ENCODE measurements around the gene IGF1R. TPM values are rescaled to one million over a fixed set of nuclear protein-coding genes. Genes with fewer than 3 reads are reported as not detected.
A peak's percentile ranks its signal among the peaks of the same experiment; 100 is the strongest.

The IGF1R gene
- total and polyA plus RNA-seq, 3 experiments from 2014 or later, result 2.1 to 11.3 (median 10.9) TPM

- Histone ChIP-seq H3K9me3 (ENCODE audit: low read length) (no peaks in the 10 kb centered on the region), H3K27ac (ENCODE audit: low read depth, low read length) (no peak overlapping the region), H3K4me3 (ENCODE audit: low read length) (no peak overlapping the region), H3K4me1 (ENCODE audit: insufficient read depth, low read length) (peaks cover 15% of the 10 kb centered on the region), H3K36me3 (ENCODE audit: insufficient read depth, low read length) (no peaks in the 10 kb centered on the region), H3K27me3 (ENCODE audit: insufficient read depth, low read length, poor library complexity, severe bottlenecking) (no peaks in the 10 kb centered on the region)
- no peak overlapping the region for H3K4me3 Mint-ChIP-seq
- H3K36me3 Mint-ChIP-seq, result no peaks in the 10 kb centered on the region
- ChIA-PET POLR2A (interaction anchor here (0.5 kb wide), 1 partner anchor 12 kb away, joined by 5 read pairs; no protein-coding TSS in a partner anchor), CTCF (no interaction called here)
- H3K9me3 Mint-ChIP-seq, result peaks cover 0 to 2% (median 0%) of the 10 kb centered on the region in 5 donors
- H3K27me3 Mint-ChIP-seq, result peaks cover 5 to 9% of the 10 kb centered on the region in 2 donors
- no peak for DNase-seq
- H3K27ac Mint-ChIP-seq, result peak overlapping the region in 1 of 8 donors; percentile 74
- H3K4me1 Mint-ChIP-seq, result peaks cover 3 to 6% (median 4%) of the 10 kb centered on the region in 3 donors
Observed at GRCh38 chr15:98690272-98690950, 42.1 kb downstream of the IGF1R start.

- Histone ChIP-seq H3K4me3 (ENCODE audit: low read length) (no peak overlapping the region), H3K4me1 (ENCODE audit: insufficient read depth, low read length) (peaks cover 16% of the 10 kb centered on the region), H3K9me3 (ENCODE audit: low read length) (no peaks in the 10 kb centered on the region), H3K27ac (ENCODE audit: low read depth, low read length) (no peak overlapping the region), H3K36me3 (ENCODE audit: insufficient read depth, low read length) (no peaks in the 10 kb centered on the region), H3K27me3 (ENCODE audit: insufficient read depth, low read length, poor library complexity, severe bottlenecking) (no peaks in the 10 kb centered on the region)
- Mint-ChIP-seq H3K27me3 (peaks cover 6 to 8% of the 10 kb centered on the region in 2 donors), H3K27ac (no peak overlapping the region), H3K4me1 (peaks cover under 1 to 5% (median 3%) of the 10 kb centered on the region in 3 donors), H3K9me3 (peaks cover 0 to 2% (median 0%) of the 10 kb centered on the region in 5 donors), H3K36me3 (no peaks in the 10 kb centered on the region), H3K4me3 (no peak overlapping the region)
- CTCF ChIA-PET, result no interaction called here
- no peak for DNase-seq
- POLR2A ChIA-PET, result no interaction called here
Observed at GRCh38 chr15:98692213-98692612, 43.9 kb downstream of the IGF1R start.

DNA sequence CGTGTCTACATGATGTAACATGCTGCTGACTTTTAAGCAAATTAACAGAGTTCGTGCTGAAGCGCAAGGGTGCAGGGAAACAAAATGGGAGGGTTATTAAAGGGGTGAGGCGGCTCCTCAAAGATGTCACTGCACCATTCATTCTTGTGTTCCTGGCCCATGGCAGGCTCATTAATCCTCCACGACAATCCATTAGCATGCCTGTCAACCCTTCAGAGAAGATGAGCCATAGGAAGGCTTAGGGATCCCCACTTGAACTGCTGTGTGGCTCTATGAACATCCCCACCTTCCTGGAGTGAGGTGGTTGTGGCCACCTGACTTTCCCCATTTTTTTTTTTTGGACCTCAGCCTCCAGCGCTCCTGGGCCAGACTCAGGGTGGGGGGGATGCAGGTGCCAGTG lies 45.8 kb downstream of the IGF1R start:
- no peak overlapping the region for H3K4me3 Mint-ChIP-seq
- Histone ChIP-seq H3K4me3 (ENCODE audit: low read length) (no peak overlapping the region), H3K27ac (ENCODE audit: low read depth, low read length) (no peak overlapping the region), H3K9me3 (ENCODE audit: low read length) (no peaks in the 10 kb centered on the region), H3K4me1 (ENCODE audit: insufficient read depth, low read length) (peaks cover 26% of the 10 kb centered on the region), H3K36me3 (ENCODE audit: insufficient read depth, low read length) (no peaks in the 10 kb centered on the region), H3K27me3 (ENCODE audit: insufficient read depth, low read length, poor library complexity, severe bottlenecking) (no peaks in the 10 kb centered on the region)
- peaks cover 8% of the 10 kb centered on the region in 2 donors for H3K27me3 Mint-ChIP-seq
- POLR2A ChIA-PET, result no interaction called here
- CTCF ChIA-PET, result no interaction called here
- H3K36me3 Mint-ChIP-seq, result no peaks in the 10 kb centered on the region
- no peak for DNase-seq
- no peak overlapping the region for H3K27ac Mint-ChIP-seq
- H3K4me1 Mint-ChIP-seq, result peaks cover 5 to 11% (median 8%) of the 10 kb centered on the region in 3 donors
- H3K9me3 Mint-ChIP-seq, result no peaks in the 10 kb centered on the region

DNA sequence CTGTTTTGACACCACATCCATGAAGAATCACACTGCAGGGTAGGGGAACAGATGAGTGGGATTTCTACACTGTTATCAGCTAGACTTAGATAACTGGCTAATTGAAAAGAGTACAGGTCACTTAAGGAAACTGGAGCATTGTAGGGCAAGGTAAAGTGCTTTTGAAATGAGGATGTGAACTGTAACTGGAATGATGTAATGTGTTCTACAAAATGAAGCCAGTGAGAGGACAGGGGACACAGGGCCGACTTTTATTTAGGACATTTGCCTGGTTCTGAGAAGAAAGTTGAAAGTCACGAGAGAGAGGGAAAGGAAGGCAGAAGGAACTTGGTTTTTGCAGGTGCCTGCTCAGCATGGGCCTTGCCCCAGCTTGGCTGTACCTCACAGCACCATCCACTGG lies 50.5 kb downstream of the IGF1R start:
- Mint-ChIP-seq H3K9me3 (peaks cover 0 to 2% (median 0%) of the 10 kb centered on the region in 5 donors), H3K36me3 (no peaks in the 10 kb centered on the region), H3K27ac (peak overlapping the region in 1 of 8 donors; percentile 26), H3K27me3 (peaks cover 4 to 8% of the 10 kb centered on the region in 2 donors), H3K4me1 (peaks cover 14 to 27% (median 18%) of the 10 kb centered on the region in 3 donors), H3K4me3 (no peak overlapping the region)
- no peaks in the 10 kb centered on the region for H3K9me3 ChIP-seq (ENCODE audit: low read length)
- POLR2A ChIA-PET, result no interaction called here
- no peak overlapping the region for H3K27ac ChIP-seq (ENCODE audit: low read depth, low read length)
- CTCF ChIA-PET, result no interaction called here
- peaks cover 36% of the 10 kb centered on the region for H3K4me1 ChIP-seq (ENCODE audit: insufficient read depth, low read length)
- H3K27me3 ChIP-seq (ENCODE audit: insufficient read depth, low read length, poor library complexity, severe bottlenecking), result no peaks in the 10 kb centered on the region
- H3K36me3 ChIP-seq (ENCODE audit: insufficient read depth, low read length), result no peaks in the 10 kb centered on the region
- no peak overlapping the region for H3K4me3 ChIP-seq (ENCODE audit: low read length)
- no peak for DNase-seq

DNA sequence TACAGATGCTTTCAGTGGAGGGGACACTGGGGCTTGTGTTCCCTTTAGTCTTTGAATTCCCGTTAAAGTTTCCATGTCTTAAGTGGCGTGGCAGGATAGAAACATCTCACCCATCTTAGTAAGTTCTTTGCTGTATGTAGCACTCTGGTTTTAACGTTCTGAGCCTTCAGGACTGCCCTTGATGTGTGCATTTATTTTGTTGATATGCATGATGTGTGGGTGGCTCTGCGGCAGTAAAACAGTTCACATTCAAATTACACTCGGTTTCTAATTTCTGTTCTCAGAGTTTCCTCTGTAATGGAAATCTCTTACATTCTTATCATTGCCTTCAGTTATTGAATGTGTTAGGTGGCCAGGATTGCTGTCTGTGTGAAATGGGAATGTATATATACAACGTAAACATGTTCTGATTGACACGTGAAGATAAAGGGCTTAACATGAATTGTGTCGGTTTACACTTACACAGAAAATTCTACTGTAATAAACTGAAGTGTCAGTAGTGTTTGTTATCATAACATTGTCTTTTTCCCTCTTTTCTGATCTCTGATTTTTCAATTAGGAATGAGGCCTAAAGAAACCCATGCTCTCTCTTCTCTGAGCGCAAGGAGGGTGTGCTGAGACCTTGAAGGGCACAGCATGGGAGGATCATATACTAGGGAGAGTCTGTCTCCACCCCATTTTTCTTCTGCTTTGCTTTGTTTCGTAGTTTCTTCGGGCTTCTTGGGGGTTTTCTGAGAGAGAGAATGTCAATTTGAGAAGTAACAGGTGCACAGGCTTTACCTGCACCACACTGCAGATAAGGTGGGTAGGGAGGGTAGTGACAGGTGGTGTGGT lies 51.5 kb downstream of the IGF1R start:
- DNase-seq, result no peak
- Histone ChIP-seq H3K27ac (ENCODE audit: low read depth, low read length) (no peak overlapping the region), H3K36me3 (ENCODE audit: insufficient read depth, low read length) (no peaks in the 10 kb centered on the region), H3K4me1 (ENCODE audit: insufficient read depth, low read length) (peaks cover 32% of the 10 kb centered on the region), H3K27me3 (ENCODE audit: insufficient read depth, low read length, poor library complexity, severe bottlenecking) (no peaks in the 10 kb centered on the region), H3K4me3 (ENCODE audit: low read length) (no peak overlapping the region), H3K9me3 (ENCODE audit: low read length) (no peaks in the 10 kb centered on the region)
- Mint-ChIP-seq H3K4me1 (peaks cover 14 to 27% (median 18%) of the 10 kb centered on the region in 3 donors), H3K36me3 (no peaks in the 10 kb centered on the region), H3K4me3 (no peak overlapping the region), H3K9me3 (peaks cover 0 to 2% (median 0%) of the 10 kb centered on the region in 5 donors), H3K27me3 (peaks cover 2 to 5% of the 10 kb centered on the region in 2 donors), H3K27ac (no peak overlapping the region)
- ChIA-PET POLR2A (no interaction called here), CTCF (no interaction called here)

GRCh38 chr15:98700519-98700918 lies 52.2 kb downstream of the IGF1R start:
- H3K4me3 Mint-ChIP-seq, result no peak overlapping the region
- H3K36me3 ChIP-seq (ENCODE audit: insufficient read depth, low read length), result no peaks in the 10 kb centered on the region
- peaks cover 14 to 27% (median 18%) of the 10 kb centered on the region in 3 donors for H3K4me1 Mint-ChIP-seq
- no peak overlapping the region for H3K27ac Mint-ChIP-seq
- H3K36me3 Mint-ChIP-seq, result no peaks in the 10 kb centered on the region
- no peak overlapping the region for H3K27ac ChIP-seq (ENCODE audit: low read depth, low read length)
- H3K9me3 ChIP-seq (ENCODE audit: low read length), result no peaks in the 10 kb centered on the region
- peaks cover 32% of the 10 kb centered on the region for H3K4me1 ChIP-seq (ENCODE audit: insufficient read depth, low read length)
- DNase-seq, result no peak
- H3K9me3 Mint-ChIP-seq, result peaks cover 0 to 2% (median 0%) of the 10 kb centered on the region in 5 donors
- H3K27me3 Mint-ChIP-seq, result peaks cover 1 to 3% of the 10 kb centered on the region in 2 donors
- no peak overlapping the region for H3K4me3 ChIP-seq (ENCODE audit: low read length)
- H3K27me3 ChIP-seq (ENCODE audit: insufficient read depth, low read length, poor library complexity, severe bottlenecking), result no peaks in the 10 kb centered on the region
- ChIA-PET POLR2A (no interaction called here), CTCF (no interaction called here)

DNA sequence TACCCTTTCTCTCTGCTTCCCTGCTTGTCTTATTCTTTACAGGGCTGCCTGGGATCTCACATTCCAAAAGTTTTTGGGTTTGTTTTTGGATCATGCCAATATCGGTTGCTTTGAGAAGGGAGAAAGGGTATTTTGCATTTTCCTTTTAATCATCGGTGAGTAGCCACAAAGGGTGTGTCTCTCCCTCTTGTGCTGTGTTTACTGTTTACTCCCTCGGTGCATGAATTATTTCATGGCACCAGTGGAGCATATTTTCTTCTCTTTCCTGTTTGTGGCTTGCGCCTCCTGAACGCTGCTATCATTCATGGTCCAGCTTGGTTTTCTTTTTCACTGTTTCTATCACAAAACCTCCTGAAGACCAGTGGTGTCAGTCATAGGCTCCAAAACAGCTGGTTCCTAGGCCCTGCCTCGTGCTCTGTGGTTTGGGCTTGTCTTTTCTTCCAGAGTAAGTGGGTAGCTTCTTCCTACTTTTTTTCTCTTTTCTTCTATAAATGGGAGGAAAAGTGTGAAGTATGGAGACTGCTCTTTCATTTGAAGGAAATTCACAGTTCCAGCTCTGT lies 54.9 kb downstream of the IGF1R start:
- Histone ChIP-seq H3K4me3 (ENCODE audit: low read length) (no peak overlapping the region), H3K36me3 (ENCODE audit: insufficient read depth, low read length) (no peaks in the 10 kb centered on the region), H3K27me3 (ENCODE audit: insufficient read depth, low read length, poor library complexity, severe bottlenecking) (no peaks in the 10 kb centered on the region), H3K9me3 (ENCODE audit: low read length) (no peaks in the 10 kb centered on the region), H3K27ac (ENCODE audit: low read depth, low read length) (no peak overlapping the region), H3K4me1 (ENCODE audit: insufficient read depth, low read length) (peaks cover 21% of the 10 kb centered on the region)
- Mint-ChIP-seq H3K4me3 (peak overlapping the region in 1 of 7 donors; percentile 21), H3K9me3 (peaks cover 0 to 2% (median 0%) of the 10 kb centered on the region in 5 donors), H3K4me1 (peaks cover 13 to 27% (median 14%) of the 10 kb centered on the region in 3 donors), H3K27me3 (peaks cover 0 to 1% of the 10 kb centered on the region in 2 donors), H3K36me3 (no peaks in the 10 kb centered on the region), H3K27ac (peak overlapping the region in 3 of 8 donors; percentile 8 to 69 (median 17))
- POLR2A ChIA-PET, result no interaction called here
- no peak for DNase-seq
- CTCF ChIA-PET, result no interaction called here

DNA sequence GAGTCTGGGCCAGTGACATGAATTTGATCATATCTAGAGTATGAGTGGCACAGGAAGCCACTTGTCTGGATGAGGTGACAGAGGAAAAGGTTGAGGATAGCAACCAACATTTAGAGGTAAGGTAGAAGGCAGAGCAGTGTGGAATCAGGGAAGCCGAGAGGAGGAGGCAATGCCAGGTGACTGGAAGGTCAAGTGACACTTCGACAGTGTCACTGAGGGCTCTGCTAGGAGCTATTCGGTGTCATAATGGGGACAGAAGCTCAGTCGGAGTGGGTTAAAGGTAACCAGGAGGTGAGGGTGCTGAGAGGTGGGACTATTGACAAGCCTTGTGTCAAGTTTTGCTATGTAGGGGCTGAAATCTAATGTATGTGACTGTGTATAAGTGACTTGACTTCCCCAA lies 56.7 kb downstream of the IGF1R start:
- H3K27me3 ChIP-seq (ENCODE audit: insufficient read depth, low read length, poor library complexity, severe bottlenecking), result no peaks in the 10 kb centered on the region
- POLR2A ChIA-PET, result no interaction called here
- Mint-ChIP-seq H3K27me3 (no peaks in the 10 kb centered on the region), H3K4me3 (no peak overlapping the region), H3K4me1 (peaks cover 3 to 18% (median 4%) of the 10 kb centered on the region in 3 donors), H3K27ac (no peak overlapping the region), H3K36me3 (no peaks in the 10 kb centered on the region), H3K9me3 (peaks cover 0 to 2% (median 0%) of the 10 kb centered on the region in 5 donors)
- H3K4me1 ChIP-seq (ENCODE audit: insufficient read depth, low read length), result peaks cover 4% of the 10 kb centered on the region
- no peak for DNase-seq
- CTCF ChIA-PET, result no interaction called here
- no peak overlapping the region for H3K4me3 ChIP-seq (ENCODE audit: low read length)
- no peaks in the 10 kb centered on the region for H3K36me3 ChIP-seq (ENCODE audit: insufficient read depth, low read length)
- H3K27ac ChIP-seq (ENCODE audit: low read depth, low read length), result no peak overlapping the region
- H3K9me3 ChIP-seq (ENCODE audit: low read length), result no peaks in the 10 kb centered on the region

All from CD8-positive, alpha-beta memory T cell (primary cell).